AG10803 (cell line): ENCODE results near the gene OR9G4.

Source experiments
- DNase-seq: peaks from one replicate; pipeline ENCODE4 v3.0.0; 2010; ENCODE audit warnings: low read depth
- H3K4me3 ChIP-seq: 2 replicates; pipeline ENCODE4 v1.5.1; 2011; ENCODE audit warnings: mild to moderate bottlenecking, low read length, control low read depth
- CTCF ChIP-seq: conservative IDR thresholded peaks from 2 replicates; pipeline ENCODE4 v1.5.1; 2011; ENCODE audit warnings: mild to moderate bottlenecking, low read length, control low read depth, inconsistent platforms

Gene OR9G4

GRCh38 chr11:56748597-56748996, at the start of gene OR9G4:
Gene OR9G4, minus strand, starts transcription at chr11:56748697. Its CDS starts 4,931 bp downstream, at chr11:56743766.
- DNase-seq: no peak
- no peak for TF ChIP-seq CTCF
- no peak within 1 kb of the TSS for H3K4me3 ChIP-seq

GRCh38 chr11:56783448-56784041, 35.0 kb upstream of the OR9G4 start:
- TF ChIP-seq CTCF: peak; percentile 68
- peak; percentile 64 for DNase-seq
- H3K4me3 ChIP-seq: no peak overlapping the region

GRCh38 chr11:56782167-56782847, 33.8 kb upstream of the OR9G4 start:
- H3K4me3 ChIP-seq: no peak overlapping the region
- no peak for DNase-seq
- TF ChIP-seq CTCF: no peak

GRCh38 chr11:56776809-56777208, 28.3 kb upstream of the OR9G4 start:
- DNase-seq: no peak
- H3K4me3 ChIP-seq: no peak overlapping the region
- no peak for TF ChIP-seq CTCF

GRCh38 chr11:56764976-56765375, 16.5 kb upstream of the OR9G4 start:
- no peak overlapping the region for H3K4me3 ChIP-seq
- TF ChIP-seq CTCF: no peak
- no peak for DNase-seq

- no peak for TF ChIP-seq CTCF
- DNase-seq: no peak
- no peak overlapping the region for H3K4me3 ChIP-seq
Measured at GRCh38 chr11:56751480-56751879, 3.0 kb upstream of the OR9G4 start.

- DNase-seq: no peak
- TF ChIP-seq CTCF: no peak
- no peak overlapping the region for H3K4me3 ChIP-seq
Measured at GRCh38 chr11:56750190-56750589, 1.7 kb upstream of the OR9G4 start.
